Measurements from ENCODE around the gene VGLL4.
A peak's percentile ranks its signal among the peaks of the same experiment; 100 is the strongest.

The VGLL4 gene

DNA sequence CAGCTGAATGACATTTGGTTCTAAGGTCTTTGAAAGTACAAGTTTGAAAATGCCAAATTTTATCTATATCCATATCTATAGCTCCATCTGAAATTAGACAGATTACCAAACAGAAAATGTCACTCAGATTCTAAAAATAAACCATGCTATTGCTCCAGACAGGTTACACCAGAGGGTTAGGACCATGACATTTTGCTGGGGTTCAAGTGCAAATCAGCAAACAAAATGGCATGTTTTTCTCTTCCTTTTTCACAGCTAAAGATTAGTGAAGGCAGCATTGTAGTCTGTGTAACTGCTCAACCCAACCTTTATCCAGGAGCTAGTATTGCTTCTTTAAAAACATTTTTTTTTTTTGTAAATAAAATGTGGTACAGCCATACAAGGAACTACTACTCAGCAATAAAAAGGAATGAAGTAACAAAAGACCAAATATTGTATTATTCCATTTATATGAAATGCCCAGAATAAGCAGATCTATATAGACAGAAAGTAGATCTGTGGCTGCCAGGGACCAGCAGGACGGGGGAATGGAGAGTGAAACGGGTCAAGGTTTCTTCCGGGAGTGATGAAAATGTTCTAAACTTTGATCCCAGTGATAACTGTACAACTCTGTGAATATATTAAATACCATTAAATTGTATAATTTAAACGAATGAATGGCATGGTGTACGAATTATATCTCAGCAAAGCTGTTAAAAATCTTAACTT lies 18.2 kb downstream of the VGLL4 start:
- no peak for DNase-seq

DNA sequence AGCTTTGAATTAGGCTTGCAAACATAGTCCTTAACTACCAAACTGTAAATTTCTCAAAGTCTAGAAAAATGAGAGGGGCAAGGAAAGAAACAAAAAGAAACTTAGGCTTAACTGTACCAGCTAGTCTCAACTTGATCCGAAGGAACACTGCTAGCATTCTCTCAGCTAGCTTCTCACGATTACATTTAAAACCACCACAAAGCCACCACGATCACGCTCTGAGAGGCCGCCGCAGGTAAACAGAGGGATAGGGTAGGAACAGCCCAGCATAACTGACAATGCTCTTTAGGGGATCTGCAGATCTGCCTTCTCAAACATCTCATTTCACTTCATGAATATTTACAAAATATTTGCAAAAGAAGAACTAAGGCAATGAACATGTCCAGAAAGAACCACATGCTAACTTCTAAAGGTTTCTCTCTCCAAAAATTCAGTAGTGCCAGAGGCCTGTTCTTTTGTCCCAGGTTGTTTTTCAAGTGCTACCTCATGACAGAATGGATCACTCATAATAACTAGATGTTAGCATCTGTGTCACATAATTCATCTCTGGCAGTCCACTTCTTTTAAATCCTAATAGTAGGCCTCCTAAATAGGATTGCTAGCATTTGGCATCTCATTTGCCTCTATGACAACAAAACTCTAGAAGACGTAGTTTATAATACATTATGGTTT lies 18.9 kb downstream of the VGLL4 start:
- no peak for DNase-seq

DNA sequence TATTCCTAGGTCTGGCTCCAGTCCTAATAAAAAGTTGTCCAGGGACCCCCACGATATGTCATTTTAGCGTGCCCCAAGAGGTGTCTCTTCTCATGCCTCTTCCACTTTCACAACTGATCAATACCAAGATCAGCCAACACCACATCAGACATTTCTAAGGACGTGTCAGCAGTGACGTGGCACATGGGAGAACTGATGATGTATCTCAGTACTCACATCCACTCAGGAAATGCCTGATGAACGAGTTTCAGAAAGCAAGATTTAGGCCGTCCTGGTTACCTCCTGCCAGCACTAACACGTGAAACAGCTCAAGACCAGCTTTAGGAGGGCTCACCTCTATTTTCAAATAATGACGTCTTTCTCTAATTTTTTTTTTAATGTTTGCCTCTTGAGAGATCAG lies 19.6 kb downstream of the VGLL4 start:
- no peak for DNase-seq

DNA sequence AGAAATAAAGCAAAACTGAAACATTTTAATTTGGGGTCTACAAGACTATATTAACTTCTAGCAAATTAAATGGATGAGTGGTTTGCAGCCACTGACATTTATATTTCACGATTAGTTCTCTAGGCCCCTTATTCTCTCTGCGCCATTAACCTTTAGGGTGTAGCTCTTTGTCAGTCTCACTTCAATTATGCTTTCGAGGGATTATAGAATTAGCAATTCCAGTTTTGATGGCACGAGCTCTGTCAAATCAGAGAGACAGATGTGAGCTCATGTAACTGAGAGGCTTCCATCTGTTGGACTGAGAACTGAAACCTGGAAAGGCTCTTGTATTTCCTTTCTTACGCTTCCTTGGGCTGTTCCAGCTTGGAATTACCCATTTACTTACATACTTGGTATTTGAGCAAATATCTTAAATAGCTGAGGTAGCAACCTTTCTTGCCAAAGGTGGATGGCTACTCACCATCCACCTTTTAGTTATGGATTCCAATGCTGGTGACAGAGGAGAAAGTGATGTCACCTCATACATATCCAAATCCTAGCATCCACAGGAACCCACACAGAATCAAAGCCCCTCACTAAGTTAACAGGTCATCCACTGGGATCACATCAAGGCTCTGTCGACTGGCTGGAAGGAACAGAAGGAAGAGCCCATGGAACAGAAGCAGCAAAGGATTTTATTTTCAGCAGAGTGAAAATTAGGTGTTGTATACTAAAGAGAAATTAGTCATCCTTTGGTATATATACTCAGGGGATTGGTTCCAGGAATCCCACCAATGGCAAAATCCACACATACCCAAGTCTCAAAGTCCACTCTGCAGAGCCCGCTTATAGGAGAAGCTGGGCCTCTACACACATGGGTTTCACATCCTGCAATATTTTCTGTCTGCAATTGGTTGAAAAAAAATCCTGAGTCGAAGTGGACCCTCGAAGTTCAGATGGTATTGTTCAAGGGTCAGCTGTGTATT lies 20.8 kb downstream of the VGLL4 start:
- DNase-seq, result no peak

DNA sequence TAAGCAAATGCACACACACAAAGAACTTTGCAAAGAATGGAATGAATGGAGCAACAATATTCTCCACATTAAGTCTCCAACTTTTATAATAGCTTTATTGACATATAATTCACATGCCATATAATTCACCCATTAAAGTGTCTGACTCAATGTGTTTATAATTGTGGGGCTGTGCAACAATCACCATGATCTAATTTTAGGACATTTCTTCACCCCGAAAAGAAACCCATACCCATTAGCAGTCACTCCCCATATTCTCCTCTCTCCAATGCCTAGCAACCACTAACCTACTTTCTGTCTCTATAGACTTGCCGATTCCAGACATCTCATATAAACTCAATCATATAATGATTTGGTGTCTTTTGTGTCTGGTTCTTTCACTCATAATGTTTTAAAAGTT lies 22.6 kb downstream of the VGLL4 start:
- DNase-seq, result no peak

DNA sequence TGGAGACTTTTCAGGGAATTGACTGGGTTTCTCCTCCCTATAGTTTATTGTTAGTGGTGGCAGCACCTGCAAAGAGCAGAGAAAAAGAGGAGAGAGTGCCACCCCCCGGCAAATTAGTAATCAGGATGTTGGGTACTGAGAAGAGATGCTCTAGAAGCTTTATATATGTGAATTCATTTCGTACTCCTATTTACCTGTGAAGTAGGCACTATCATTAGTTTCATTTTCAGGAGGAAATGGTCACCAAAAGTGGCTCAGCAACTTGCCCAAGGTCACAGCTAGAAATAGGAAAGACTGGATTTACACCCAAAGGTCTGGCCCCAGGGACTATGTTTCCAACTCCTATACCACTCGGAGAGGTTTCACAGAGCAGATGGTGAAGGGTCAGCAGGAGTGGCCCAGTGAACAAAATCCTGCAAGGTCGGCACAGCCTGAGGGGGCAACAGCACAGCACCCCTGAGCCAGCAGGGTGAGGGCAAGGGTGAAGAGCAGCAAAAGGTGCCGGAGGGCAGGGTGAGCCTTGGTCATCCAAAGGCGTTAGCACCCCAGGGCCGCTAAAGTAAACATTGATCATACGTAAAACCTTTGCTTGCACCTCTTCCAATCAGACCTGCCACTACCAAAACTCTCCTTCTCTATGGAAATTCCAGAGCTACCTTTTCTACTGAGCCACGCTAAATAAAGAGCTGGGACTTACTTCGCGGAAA lies 23.6 kb downstream of the VGLL4 start:
- DNase-seq, result no peak

DNA sequence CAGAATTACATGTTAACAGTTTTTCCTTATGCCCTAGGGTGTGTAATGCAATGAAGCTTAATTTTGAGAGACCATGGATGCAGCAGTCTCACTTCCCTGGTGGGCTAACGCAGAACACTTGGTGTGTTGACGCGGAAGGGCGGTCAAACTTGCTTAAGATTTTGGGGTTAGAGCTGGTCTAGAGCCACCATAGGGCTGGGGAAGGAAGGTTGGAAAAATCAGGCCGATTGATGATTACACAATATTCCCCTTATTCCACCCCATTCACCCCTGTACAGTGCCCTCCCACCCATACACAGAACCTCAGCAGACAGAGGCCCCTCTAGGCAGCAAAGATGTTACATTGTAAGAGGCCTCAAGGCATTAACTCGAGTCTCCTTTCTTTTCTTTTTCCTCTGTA lies 24.3 kb downstream of the VGLL4 start:
- no peak for DNase-seq

DNA sequence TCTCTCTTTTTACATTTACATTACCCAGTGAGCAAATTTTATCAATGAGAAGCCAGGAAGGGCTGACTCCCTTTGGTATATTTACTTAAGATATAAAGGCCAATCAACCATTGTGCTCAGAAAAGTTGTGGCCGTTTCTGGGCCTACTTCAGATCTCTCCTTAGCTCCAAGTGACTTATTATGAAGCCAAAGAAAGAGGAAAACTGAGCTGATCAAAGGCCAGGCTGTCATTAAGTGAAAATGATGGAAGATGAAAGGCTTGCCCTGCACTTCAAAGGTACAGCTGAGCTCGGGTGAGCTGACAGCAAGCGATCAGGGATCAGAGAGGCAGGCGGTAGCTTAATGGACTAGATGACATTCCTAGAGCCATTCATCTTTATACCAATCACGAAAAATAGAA lies 24.8 kb downstream of the VGLL4 start:
- peak; percentile 85 for DNase-seq

DNA sequence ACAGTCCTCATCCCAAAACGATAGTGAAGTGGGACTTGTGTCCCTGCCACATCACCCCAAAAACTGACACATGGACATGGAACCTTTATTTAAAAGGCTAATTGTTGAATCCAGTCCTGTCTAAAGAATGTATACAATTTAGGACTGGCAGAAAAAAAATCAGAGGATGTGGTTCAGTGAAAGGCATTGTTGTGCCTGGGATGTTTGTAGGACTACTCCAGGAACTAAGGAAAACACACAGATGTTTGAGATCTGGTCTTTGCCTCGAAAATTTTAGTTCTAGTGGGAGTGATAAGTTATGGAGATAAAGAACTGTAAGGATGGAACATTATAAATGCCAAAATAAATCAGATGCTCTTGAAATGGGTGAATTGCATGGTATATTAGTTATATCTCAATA lies 27.2 kb downstream of the VGLL4 start:
- no peak for DNase-seq

DNA sequence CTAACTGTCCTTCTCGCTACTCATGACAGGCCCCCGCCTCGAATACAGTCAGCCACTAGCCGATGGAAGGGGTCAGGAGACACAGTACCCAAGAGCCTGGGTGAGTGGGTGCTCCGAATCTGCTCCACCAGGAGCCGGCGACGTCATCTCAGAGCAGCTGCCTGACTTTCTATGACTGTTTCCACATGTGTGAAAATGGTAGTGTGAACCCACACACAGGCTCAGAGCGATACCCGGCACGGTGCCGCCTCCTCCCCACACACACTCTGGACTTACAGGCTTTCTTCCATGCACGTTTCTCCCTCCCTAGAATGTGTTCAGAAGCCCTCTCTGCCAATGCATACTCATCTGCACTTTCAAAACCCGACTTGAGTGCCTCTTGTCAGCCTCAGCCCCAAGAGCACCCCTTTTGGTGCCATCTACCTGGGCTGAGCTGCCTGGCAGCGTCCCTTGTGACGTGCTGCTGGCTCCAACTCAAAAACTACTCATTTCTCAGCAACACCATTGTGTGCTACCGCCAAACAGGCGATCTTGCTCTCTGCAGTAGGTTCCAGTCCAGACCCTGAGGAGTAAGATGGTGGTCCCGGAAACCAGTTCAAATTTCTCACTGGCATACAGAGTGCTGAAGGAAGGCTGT lies 29.7 kb downstream of the VGLL4 start:
- no peak for DNase-seq

DNA sequence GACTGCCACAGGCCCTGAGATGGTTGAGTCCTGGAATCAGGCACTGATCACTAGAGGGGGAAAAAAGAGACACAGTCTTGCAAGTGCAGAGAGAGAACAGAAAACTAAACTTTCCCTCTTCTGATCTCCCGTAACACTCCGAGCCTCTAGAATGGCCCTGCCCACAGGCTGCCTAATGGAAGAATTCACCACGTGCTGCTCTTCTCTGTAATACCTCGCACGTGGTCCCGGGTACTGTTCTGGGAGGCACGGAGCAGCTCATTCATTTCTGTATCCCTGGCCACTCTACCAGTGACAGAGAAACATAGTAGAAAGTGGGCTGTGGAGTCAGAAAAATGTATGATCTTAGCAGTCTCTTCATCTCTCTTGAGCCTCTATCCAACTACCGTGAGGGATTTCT lies 30.4 kb downstream of the VGLL4 start:
- no peak for DNase-seq

DNA sequence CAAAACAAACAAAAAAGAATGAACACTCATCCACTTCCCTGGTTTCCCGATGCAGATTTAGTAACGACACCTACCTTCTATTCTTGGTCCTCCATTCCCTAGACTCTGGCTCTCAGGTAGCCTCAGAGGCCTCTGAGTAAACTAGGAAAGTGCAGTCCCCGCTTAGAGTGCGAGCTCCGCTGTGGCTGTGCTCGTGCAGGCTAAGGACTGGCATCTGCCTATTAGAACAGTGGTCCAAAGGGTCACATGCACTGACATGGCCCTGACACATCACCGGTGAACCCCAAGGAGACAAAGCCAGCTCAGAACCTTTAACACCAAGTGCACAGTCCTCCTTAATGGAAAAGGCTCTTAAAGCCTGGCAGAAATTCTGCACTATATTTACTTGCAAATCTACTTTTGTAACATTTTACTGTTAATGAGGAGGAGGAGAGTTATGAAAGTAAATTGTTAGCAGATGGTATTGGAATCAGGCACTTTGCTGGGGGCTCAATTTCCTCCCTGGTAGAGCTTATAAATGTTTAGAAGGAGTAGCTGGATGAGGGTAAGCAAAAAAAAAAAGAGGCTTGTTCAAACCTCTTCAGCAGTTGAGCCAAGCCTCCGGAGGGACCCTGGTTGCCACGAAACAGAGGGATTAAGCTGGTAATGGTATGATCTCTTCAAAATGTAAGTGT lies 31.1 kb downstream of the VGLL4 start:
- no peak for DNase-seq

DNA sequence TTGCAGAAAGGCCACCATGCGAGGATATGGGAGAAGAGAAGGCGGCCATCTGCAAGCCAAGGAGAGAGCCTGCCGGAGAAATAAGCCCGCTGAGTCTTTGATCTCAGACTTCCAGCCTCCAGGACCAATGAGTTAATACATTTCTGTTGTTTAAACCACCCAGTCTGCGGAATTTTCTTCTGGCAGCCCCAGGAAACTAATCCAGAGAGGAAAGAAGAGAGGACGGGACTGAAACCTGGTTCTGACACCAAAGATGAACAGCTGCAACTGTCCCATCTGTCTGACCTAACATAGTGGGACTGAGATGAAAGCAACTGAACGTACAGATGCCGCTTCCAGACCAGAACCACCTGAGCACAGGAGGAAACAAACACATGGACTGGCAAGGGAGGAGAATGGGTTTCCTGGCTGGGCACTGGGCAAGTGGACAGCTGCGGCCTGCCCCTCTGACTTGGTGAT lies 32.3 kb downstream of the VGLL4 start:
- no peak for DNase-seq

DNA sequence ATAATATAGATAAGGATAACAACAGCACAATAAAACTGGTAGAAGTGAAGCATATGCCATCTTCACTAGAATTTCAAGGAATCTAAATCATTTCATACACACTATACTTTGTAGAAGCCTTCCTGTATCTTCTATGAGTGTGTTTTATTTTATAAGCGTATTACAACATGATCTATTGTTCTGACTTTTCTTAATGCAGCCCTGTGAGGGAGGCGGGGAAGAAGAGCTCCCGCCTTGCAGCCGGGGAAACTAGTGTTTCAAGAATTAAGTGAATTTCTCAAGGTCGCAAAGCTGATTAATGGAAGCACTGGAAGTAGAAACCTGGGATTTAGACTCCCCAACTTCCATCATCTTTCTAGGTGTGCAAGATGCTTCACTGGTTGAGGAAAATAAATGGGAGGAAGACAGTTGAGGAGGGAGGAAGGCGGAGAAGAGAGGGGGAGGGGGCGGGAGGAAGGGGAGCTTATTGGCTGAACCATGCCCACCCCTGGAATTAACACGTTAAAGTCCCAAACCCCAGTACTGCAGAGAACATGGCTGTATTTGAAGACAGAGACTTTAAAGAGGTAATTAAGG lies 32.9 kb downstream of the VGLL4 start:
- DNase-seq, result no peak

DNA sequence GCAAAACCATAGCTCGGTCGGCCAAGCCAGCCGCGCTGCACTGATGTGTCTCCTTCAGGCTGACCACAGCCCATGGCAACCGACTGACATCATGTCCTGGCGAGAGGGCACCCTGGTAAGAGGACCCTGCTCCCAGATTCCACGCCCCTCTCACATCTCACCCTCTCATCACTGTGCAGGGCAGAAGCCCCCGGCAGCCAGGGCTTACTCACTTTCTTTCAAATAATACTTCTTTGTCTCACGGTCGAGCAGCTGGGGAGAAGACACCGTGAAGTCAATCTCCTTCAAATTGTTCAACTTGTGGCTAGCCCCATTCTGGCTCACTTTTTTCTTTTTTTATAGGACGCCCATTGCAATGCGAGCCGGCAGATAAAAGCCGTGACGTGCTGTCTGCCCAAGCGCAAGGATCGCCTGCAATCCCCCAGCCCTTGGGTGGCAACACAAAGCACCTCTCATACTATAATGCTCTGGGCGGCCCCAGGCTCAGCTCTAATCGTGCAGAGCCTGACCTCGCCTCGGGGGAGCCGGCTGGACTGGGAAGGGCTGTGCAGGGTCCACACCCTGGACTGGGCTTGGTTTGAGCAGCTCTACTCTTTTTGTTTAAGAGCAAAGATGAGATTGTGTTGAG lies 33.6 kb downstream of the VGLL4 start:
- peak; percentile 95 for DNase-seq

DNA sequence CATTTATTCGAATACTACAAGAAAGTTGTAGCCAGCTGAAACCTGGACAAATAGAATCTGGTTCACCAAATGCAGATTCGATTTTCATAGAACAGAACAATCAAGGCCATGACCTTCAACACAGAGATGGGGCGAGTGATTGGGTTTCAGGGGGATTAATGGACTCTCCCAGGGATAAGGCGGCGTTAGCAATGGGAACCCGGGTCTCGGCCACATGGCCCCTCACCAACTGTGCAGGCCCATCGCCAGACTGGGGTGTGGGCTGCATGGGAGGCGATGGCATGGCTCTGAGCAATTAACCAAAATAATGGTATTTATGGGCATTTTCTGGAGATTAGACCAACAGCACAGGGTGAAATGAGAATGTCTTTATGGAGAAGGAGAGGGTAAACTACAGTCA lies 34.2 kb downstream of the VGLL4 start:
- DNase-seq, result no peak

DNA sequence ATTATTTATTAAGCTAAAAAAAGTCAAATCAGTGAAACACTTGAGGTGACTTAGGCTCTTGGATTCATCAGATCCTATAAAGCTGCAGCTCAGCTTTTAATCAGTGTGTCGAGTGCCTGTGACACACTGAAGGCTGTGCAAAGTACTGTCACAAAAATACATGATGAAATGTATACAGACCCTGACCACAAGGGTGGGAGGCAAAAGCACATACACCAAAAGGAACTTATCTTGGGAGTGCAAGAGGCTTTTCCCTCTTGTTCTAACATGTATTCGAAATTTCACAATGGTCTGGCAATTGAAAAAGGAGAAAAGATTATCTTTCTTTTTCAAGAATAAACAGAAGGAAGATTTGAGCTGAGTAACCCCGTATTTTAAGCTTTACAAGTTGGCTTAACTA lies 35.9 kb downstream of the VGLL4 start:
- DNase-seq, result no peak

DNA sequence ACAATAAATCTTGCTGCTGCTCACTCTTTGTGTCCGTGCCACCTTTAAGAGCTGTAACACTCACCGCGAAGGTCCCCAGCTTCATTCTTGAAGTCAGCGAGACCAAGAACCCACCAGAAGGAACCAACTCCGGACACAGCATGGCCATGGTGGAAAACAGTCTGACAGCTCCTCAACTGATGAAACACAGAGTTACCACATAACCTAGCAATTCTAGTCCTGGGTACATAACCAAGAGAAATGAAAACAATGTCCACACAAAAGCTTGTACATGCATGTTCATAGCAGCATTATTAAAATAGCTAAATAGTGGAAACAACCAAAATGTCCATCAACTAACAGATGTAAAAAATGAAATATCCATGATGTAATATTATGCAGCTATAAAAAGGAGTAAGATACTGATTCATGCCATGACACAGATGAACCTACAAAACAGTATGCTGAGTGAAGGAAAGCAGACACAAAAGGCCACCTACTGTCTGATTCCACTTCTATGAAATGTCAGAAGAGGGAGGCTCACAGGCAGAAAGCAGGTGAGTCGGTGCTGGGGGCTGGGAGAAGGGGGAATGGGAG lies 36.8 kb downstream of the VGLL4 start:
- no peak for DNase-seq

DNA sequence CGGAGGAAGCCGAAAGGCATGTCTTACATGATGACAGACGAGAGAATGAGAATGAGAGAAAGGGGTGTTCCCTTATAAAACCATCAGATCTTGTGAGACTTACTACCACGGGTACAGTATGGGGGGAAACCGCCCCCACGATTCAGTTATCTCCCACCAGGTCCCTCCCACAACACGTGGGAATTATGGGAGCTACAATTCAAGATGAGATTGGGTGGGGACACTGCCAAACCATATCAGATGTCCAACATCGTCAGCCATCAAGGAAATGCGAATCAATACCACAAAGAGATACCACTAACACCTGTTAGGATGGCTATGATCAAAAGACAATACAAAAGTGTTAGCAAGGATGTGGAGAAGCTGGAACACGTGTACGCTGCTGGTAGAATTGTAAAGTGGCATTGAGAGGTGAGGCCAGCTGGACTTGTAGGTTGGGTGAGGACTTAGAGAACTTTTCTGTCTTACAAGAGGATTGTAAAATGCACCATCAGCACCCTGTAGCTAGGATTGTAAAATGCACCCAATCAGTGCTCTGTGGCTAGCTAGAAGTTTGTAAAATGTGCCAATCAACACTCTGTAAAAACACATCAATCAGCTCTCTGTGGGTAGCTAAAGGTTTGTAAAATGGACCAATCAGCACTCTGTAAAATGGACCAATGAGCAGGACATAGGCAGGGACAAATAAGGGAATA lies 37.5 kb downstream of the VGLL4 start:
- DNase-seq, result no peak

DNA sequence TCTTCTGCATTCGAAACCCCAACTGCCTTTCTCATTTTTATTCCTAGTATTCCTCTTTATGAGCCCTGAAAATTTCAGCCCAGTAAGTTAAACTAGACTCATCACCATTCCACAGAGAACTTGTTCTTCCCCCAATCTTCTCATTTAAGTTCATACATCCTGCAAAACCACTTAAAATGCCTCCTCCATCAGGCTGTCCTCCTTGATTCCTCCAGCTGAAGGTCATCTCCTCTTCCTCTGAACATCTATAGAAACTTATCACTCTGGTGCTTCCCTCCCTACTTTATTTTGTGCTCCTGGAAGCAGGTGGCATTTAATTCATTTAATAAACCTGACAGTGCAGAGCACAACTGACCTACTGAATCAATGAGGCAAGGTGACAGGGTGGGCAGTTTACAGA lies 38.3 kb downstream of the VGLL4 start:
- no peak for DNase-seq

Data from islet precursor cell (in vitro differentiated cells).